Esophagus squamous epithelium (tissue), 4 donors: ENCODE measurements around the gene CD96.

Source experiments
- CTCF ChIP-seq, 6 experiments: fragments of 450-650 bp in 4 of 6; fragments of 200-600 bp in 2 of 6; sonication (generic) in 2 of 6; IDR thresholded peaks; one replicate each; pipeline ENCODE4 v1.5.1; 2016 to 2019; ENCODE audit warnings: antibody characterized with exemption in 6 of 6, mild to moderate bottlenecking in 4 of 6, moderate library complexity in 4 of 6
- POLR2A ChIP-seq, 4 donors: fragments of 450-650 bp; IDR thresholded peaks; one replicate each; pipeline ENCODE4 v1.6.1; 2017; ENCODE audit warnings: antibody characterized with exemption in 4 of 4, mild to moderate bottlenecking in 4 of 4, moderate library complexity in 3 of 4

DNA sequence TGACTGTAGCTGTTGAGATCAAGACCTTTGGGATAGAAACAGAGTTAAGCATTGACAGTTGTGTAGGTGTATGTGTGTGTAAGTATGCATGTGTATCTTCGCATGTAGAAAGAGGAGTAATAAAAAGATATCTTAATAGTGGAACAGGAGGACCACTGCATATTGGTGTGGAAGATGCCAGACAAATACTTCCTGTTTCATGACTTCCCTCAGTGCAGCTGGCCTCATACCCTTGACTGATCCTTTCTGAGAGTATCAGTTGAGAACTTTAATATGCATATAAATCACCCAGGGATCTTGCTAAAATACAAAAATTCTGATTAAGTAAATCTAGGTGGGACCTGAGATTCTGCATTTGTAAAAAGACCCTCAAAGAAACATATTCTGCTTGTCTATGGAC, 61.7 kb downstream of the CD96 start:
- no peak for TF ChIP-seq CTCF (IDR thresholded peaks at IDR 0.05)
- no peak for TF ChIP-seq POLR2A (IDR thresholded peaks at IDR 0.05)
